ENCODE measurements around the gene RAD51D.

RAD51D gene

DNA sequence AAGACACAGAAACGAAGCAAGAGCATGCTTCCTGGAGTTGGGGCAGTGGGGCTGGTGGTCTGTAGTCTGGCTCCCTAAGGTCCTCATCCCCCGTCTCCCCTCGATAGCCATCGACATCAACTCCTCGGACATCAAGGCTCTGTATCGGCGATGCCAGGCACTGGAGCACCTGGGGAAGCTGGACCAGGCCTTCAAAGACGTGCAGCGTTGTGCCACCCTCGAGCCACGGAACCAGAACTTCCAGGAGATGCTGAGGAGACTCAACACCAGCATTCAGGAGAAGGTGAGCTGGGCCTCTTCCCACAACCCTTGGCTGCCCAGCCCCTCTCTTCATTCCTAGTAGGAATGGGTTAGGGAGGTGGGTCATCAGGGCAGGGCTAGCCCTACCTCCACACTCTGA lies 30.3 kb upstream of the RAD51D start:
- H3K4me1 Mint-ChIP-seq = peaks cover 4% of the 10 kb centered on the region
- peak overlapping the region in 1 of 2 donors; percentile 34 for H3K27ac Mint-ChIP-seq
- no peaks in the 10 kb centered on the region for H3K27me3 Mint-ChIP-seq
- DNase-seq (no peak), ATAC-seq (no peak)
- H3K4me3 Mint-ChIP-seq = no peak overlapping the region
- no peaks in the 10 kb centered on the region for H3K9me3 Mint-ChIP-seq

DNA sequence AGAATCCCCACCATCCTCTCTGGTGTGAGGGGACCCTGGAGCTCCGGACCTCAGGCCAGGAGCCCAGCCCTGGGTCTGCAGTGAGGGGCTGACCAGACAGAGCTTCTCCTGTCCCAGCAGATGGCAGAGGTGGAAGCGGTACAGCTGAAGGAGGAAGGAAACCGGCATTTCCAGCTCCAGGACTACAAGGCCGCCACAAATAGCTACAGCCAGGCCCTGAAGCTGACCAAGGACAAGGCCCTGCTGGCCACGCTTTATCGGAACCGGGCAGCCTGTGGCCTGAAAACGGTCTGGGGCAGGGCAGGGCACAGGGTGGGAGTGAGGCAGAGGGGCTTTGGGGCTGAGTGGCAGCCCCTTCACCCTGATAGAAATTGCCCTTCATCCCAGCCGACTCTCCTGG lies 28.5 kb upstream of the RAD51D start:
- Mint-ChIP-seq H3K9me3 (no peaks in the 10 kb centered on the region), H3K4me3 (no peak overlapping the region), H3K27me3 (no peaks in the 10 kb centered on the region), H3K4me1 (no peaks in the 10 kb centered on the region), H3K27ac (no peak overlapping the region)
- DNase-seq (no peak), ATAC-seq (no peak)

DNA sequence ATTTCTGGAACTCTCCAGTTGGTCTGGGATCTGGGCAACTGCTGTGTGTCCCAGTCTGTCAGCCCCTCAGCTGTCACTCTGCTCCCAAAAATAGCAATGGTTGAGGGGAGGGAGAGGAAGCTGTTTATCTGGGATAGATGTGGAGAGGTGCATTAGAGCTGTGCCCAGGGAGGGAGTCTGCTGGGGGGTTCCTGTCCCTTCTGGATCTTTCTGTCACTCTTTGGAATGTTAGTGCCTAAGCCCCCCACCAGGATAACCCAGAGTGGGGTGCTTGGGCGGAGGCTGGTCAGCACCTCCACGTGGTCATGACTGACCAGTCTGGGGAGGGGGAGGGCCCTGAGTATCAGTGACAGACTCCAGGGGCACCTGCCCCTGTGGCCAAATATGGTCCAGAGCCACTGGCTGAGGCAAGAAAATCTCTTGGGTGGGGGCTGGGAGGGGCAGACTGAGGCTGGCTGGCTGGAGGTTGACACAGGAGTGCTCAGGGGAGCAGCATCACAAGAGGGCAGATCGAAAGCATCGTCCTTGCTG lies 27.8 kb upstream of the RAD51D start, which contains the start of gene UNC45B:
Gene UNC45B (plus strand): TSS at position 443 of the 531 bp plus-strand sequence. CDS start 447 bp downstream, outside the sequence.
- Mint-ChIP-seq H3K4me1 (peaks cover 2% of the 10 kb centered on the region), H3K9me3 (no peaks in the 10 kb centered on the region), H3K4me3 (no peak within 1 kb of the TSS), H3K27me3 (no peaks in the 10 kb centered on the region), H3K27ac (peak within 1 kb of the TSS; percentile 19 to 69)
- ATAC-seq = no peak
- DNase-seq = no peak

GRCh38 chr17:35146214-35146833 lies 26.7 kb upstream of the RAD51D start:
- Mint-ChIP-seq H3K27ac (no peak overlapping the region), H3K4me3 (no peak overlapping the region), H3K27me3 (no peaks in the 10 kb centered on the region), H3K4me1 (peaks cover 5% of the 10 kb centered on the region), H3K9me3 (no peaks in the 10 kb centered on the region)
- DNase-seq (no peak), ATAC-seq (no peak)

- DNase-seq = no peak
- H3K27me3 Mint-ChIP-seq = no peaks in the 10 kb centered on the region
- H3K4me1 Mint-ChIP-seq = peaks cover 18% of the 10 kb centered on the region
- no peak for ATAC-seq
- no peaks in the 10 kb centered on the region for H3K9me3 Mint-ChIP-seq
- no peak overlapping the region for H3K27ac Mint-ChIP-seq
- no peak overlapping the region for H3K4me3 Mint-ChIP-seq
Observed at GRCh38 chr17:35144840-35145239, 25.2 kb upstream of the RAD51D start.

- Mint-ChIP-seq H3K27me3 (no peaks in the 10 kb centered on the region), H3K4me1 (peaks cover 21% of the 10 kb centered on the region), H3K9me3 (no peaks in the 10 kb centered on the region), H3K4me3 (peak overlapping the region; percentile 82 to 85), H3K27ac (peak overlapping the region; percentile 22 to 78)
- no peak for DNase-seq
- peak; percentile 30 for ATAC-seq
Observed at GRCh38 chr17:35142467-35142796, 22.8 kb upstream of the RAD51D start.

DNA sequence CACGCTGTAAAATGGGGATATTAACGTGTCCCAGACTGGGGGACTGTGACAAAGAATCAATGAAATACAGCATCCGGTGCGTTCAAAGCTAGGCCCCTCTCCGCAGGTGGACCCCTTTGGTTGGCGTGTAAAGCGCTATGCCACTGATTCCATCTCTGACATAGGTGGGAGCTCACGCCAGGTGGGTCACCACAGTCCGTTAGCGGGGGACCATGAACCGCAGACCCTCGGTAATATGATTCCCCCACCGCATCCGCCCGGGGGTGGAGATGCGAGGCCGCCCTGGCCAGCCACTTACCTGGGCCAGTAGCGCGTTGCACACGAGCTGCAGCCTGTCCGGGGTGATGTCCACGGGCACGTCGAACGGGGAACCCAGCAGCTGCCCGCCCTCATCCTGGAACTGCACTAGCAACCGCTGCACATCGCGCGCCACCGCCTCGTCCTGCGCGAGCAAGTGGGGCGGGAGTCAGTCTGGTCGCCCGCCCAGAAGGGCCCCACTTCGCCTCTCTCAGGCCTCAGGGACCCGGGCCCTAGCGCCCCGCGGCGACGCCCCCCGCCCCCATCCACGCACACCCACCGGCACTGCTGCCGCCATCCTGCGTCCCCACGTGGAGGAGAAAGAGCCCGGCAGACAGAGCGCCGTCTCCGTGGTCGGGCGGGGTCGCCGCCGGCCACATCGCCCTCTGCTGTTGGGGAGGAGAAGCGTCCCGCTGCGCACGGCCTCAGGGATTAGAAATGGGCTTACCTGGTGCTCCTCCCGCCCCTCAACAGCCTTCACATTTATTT lies 22.2 kb upstream of the RAD51D start, which contains the start of gene NLE1:
Gene NLE1 (minus strand): TSS at position 623 of the 786 bp plus-strand sequence. CDS start 28 bp downstream, at position 595.
- DNase-seq (peak; percentile 93), ATAC-seq (peak; percentile 96)
- H3K9me3 Mint-ChIP-seq = no peaks in the 10 kb centered on the region
- H3K4me3 Mint-ChIP-seq = peak within 1 kb of the TSS; percentile 82 to 85
- H3K4me1 Mint-ChIP-seq = peaks cover 21% of the 10 kb centered on the region
- H3K27ac Mint-ChIP-seq = peak within 1 kb of the TSS; percentile 76 to 78
- no peaks in the 10 kb centered on the region for H3K27me3 Mint-ChIP-seq

DNA sequence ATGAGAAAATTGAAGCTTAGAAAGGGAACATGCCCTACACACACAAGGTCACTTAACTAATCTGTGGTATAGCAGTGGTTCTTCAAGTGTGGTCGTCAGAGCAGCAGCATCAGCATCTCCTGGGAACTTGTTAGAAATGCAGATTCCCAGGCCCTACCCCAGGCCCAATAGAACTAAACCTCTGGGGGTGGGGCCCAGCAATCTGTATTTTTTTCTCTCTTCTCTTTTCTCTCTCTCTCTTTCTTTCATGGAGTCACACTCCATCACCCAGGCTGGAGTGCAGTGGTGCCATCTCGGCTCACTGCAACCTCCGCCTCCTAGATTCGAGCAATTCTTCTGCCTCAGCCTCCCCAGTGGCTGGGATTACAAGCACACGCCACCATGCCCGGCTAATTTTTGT lies 18.6 kb upstream of the RAD51D start:
- no peak overlapping the region for H3K4me3 Mint-ChIP-seq
- DNase-seq (no peak), ATAC-seq (no peak)
- peaks cover 21% of the 10 kb centered on the region for H3K4me1 Mint-ChIP-seq
- no peaks in the 10 kb centered on the region for H3K9me3 Mint-ChIP-seq
- H3K27me3 Mint-ChIP-seq = no peaks in the 10 kb centered on the region
- H3K27ac Mint-ChIP-seq = peak overlapping the region; percentile 69 to 88

DNA sequence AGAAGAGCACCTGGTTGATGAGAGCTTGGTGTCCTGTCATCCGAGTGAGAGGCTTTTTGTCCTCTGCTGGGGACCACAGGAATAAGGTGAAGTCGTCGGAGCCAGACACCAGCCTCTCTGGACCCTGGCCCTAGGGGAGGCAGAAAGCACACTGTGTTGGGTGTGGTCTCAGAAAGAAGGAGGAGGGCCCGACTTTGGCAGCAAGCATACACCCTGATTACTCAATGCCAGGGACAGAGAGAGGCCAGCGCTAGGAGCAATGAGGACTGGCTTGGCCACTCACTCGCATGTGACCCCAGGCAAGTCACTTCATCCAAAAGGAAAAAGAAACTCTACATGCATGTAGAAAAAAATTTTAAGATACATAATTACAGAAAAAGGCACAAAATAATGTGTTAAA lies 15.7 kb upstream of the RAD51D start:
- Mint-ChIP-seq H3K4me3 (no peak overlapping the region), H3K4me1 (peaks cover 17% of the 10 kb centered on the region), H3K27ac (peak overlapping the region in 1 of 2 donors; percentile 74), H3K9me3 (no peaks in the 10 kb centered on the region), H3K27me3 (no peaks in the 10 kb centered on the region)
- DNase-seq = no peak
- ATAC-seq = no peak

GRCh38 chr17:35132816-35133550 lies 13.3 kb upstream of the RAD51D start:
- H3K27me3 Mint-ChIP-seq = no peaks in the 10 kb centered on the region
- H3K27ac Mint-ChIP-seq = no peak overlapping the region
- peaks cover 9% of the 10 kb centered on the region for H3K4me1 Mint-ChIP-seq
- no peak overlapping the region for H3K4me3 Mint-ChIP-seq
- no peaks in the 10 kb centered on the region for H3K9me3 Mint-ChIP-seq
- ATAC-seq (no peak), DNase-seq (no peak)

DNA sequence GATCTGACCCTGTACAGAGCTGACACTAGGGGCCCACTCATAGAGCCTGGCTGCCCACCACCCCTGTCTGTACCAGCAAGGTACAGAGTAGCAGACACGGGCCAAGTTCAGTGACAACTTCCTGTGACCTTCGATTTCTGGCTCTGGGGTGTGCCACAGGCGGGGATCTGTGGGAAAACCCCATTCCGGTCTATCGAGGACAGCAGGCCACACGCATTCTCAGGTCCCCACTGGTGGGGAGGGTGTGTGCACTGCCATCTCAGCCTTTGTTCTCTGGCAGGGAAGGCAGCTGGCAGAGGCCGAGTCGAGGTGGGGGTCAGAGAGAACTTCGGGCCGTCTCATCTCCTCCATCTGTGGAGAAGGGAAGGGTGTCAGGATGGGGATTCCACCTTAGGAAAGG lies 12.4 kb upstream of the RAD51D start:
- peaks cover 9% of the 10 kb centered on the region for H3K4me1 Mint-ChIP-seq
- ATAC-seq = no peak
- no peaks in the 10 kb centered on the region for H3K27me3 Mint-ChIP-seq
- no peaks in the 10 kb centered on the region for H3K9me3 Mint-ChIP-seq
- no peak overlapping the region for H3K4me3 Mint-ChIP-seq
- H3K27ac Mint-ChIP-seq = peak overlapping the region in 1 of 2 donors; percentile 63
- DNase-seq = no peak

- Mint-ChIP-seq H3K27me3 (no peaks in the 10 kb centered on the region), H3K4me1 (peaks cover 9% of the 10 kb centered on the region)
- ATAC-seq = peak; percentile 51
Observed at GRCh38 chr17:35130392-35130791, 10.7 kb upstream of the RAD51D start.

DNA sequence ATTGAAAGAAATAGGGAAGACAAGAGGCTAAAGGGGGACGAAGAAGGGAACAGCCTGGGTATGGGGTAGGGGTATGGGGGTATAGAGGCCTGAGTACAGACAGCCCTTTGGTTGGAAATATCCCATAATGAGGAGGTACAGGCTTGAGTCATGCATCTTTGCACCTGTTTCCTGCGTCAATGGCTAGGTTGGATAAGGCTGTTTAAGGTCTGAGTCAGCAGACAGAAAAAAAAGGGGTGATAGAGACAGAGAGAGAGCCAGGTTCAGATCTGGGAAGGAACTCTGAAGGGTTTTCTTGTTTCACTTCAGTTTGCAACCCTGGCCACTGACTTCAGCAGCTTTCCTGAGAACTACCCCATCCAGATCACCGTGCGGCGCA lies 10.3 kb upstream of the RAD51D start:
- Mint-ChIP-seq H3K4me3 (no peak overlapping the region), H3K9me3 (no peaks in the 10 kb centered on the region), H3K4me1 (peaks cover 9% of the 10 kb centered on the region), H3K27me3 (no peaks in the 10 kb centered on the region), H3K27ac (peak overlapping the region in 1 of 2 donors; percentile 69)
- no peak for DNase-seq
- peak; percentile 35 for ATAC-seq

More at GRCh38 chr17:35130392-35130791, 10.7 kb upstream of the RAD51D start:
- no peak overlapping the region for H3K4me3 Mint-ChIP-seq
- no peak for DNase-seq
- no peaks in the 10 kb centered on the region for H3K9me3 Mint-ChIP-seq
- H3K27ac Mint-ChIP-seq = peak overlapping the region in 1 of 2 donors; percentile 69

DNA sequence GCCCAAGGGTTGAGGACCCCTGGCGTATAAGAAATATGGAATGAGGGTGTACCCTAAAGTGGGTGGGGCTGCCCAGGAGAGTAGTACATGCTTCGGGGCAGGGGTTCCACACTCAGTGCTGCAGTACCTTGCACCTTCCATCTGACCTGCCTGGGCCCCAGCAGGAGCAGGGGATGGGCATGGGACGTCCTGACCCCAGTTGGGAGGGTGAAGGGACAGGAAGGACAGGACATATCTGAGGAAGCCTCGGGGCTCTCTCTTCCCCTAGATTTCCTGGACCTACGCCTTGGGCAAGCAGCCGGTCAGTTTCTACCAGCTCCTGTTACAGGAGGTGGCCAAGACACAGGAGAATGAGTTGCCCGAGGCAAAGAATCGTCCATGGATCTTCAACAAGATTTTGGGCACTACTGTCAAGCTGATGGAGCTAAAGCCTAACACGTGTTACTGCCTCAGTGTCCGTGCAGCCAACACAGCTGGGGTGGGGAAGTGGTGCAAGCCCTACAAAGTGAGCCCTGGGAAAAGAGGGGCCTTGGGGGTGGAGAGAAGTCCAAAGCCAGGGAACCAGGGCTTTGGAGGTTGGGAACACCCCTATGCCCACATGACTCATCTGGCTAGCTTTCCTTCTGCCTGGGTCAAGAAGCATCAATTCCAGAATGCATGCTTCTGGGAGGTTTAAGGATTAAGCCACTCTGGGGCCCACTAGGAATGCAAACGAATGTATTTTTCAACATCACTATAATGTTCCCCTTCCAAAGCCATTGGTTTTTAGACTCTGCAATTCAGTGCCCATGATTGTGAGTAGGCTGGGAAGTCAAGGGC lies 9.7 kb upstream of the RAD51D start:
- Mint-ChIP-seq H3K4me1 (peaks cover 9% of the 10 kb centered on the region), H3K27ac (no peak overlapping the region), H3K9me3 (no peaks in the 10 kb centered on the region), H3K4me3 (no peak overlapping the region), H3K27me3 (no peaks in the 10 kb centered on the region)
- no peak for DNase-seq
- ATAC-seq = no peak
